ENCODE measurements around the gene OR6B3.

The OR6B3 gene

DNA sequence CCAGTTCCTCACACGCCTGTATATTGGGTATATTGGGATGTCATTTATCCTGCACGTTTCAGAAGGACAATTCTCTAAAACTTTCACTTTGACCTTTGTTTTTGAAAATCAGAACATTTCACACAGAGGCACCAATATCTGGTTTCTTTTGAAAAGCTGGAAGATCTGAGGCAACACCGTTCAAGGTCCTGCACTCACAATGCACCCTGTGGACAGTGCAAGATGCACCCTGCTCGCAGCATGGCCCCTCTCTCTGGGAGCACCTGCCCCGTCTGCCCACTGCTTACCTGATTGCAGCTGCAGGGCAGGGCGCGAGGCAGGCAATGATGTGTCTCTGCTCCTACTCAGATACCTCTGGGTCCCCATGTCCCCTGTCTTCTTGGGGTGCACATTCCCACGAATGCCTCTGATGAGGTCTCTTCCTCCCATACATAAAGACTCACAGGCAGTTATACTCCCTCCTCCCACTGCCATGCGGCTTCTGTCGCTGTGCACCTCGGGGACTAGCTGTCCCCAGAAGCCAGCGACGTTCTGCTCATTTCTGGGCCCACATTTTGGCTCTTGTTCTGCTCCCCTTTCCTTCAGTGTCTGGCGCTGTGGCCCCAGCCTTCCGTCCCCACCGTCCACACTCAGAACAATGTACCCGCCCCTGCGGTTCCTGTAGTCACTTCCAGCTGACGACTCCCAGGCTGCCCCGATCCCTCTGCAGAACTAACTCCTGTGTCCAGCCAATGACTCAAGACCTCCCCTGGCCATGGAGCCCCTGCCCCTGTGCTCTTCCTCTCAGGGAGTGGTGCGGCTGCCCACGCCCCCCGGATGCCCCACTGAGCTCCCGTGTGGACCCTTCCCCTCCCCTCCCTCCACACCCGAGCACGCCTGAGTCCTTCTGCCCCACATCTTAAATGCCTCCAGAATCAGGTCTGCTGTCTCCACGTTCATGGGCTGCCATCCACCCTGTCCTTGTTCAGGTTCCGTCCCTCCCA is at the start of gene OR6B3:
OR6B3 (minus strand) TSS at position 349 of the 983 bp plus-strand sequence.
- in situ Hi-C loops (cut with MboI; ENCODE audit: low sequenced_read_pairs) = no loop called here

DNA sequence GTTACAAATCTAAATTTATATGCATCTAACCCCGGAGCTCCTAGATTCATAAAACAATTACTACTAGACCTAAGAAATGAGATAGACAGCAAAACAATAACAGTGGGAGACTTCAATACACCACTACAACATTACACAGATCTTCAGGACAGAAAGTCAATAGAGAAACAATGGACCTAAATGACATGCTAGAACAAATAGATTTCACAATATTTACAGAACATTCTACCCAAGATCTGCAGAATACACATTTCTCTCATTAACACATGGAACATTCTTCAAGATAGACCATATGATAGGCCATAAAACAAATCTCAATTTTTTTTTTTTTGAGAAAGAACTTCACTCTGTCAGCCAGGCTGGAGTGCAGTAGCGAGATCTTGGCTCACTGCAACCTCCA is 45.0 kb upstream of the OR6B3 start:
- in situ Hi-C loops (cut with MboI; ENCODE audit: low sequenced_read_pairs) = no loop called here

DNA sequence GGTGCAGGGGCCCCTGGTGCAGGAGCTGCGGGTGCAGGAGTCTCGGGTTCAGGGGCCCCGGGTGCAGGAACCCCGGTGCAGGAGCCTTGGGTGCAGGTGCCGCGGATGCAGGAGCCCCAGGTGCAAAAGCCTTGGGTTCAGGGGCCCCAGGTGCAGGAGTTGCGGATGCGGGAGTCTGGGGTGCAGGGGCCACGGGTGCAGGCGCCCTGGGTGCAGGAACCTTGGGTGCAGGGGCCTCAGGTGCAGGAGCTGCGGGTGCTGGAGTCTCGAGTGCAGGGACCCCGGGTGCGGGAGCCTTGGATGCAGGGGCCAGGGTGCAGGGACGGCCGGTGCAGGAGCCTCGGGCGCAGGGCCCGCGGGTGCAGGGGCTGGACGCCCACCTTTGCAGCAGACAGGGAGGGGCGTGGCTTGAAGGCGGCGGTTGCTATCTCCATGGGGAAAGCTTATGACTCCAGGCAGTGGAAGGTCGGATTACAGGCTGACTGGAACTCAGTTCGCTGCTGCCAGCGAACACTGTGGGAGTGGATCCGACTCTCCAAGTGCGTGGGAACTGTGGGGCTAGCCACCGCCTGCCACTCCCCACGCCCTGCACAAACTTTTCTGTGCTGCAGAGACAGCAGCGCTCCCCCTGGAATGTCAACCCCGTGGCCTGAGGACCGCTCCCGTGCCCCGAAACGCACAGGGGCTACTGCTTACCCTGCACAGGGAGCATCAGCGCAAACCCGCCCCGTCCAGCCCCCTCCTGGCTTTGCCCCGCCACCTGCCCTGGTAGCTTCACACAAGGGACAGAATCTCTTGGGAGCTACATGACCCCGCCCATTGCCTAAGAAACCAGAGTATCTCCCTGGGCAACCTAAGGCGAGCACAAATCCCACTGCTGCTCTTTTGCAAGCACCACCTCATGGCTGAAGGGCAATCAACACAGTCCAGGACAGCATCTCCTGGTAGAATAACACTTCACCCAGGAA is 42.5 kb upstream of the OR6B3 start:
- in situ Hi-C loops (cut with MboI; ENCODE audit: low sequenced_read_pairs) = no loop called here

DNA sequence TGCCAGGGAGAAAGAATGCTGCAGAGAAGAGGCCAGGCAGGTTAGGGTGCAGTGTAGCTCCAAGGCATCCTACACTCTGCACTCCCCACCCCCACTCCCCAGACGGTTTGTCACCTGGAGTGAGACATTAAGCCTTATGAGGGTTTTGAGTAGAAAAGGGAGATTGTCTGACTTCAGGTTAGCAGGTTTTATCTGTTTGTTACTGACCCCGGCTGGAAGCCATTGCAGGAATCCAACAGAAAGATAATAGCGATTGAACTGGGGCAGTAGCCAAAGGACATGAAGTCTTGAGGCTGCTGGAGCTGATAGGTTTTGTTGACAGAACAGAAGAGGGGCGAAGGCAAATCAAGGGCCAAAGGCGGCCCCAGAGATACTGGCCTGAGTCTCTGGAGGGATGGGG is 36.0 kb upstream of the OR6B3 start:
- in situ Hi-C loops (cut with MboI; ENCODE audit: low sequenced_read_pairs) = no loop called here

DNA sequence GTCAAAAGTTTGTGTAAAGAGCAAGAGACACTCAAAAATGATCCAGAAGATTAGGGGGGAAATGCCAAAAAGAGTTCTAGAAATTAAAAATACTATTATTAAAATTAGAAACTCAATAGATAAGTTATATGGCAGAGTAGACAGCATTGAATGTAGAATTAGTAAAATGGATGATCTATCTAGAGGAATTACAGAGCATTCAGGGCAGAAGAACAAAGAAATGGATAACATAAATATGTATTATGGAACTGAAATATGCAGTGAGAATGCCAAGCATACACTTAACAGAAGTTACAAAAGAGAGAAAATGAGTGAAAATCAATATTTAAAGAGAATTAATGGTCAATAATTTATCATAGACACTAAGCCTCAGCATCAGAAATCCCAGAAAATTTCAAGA is 33.2 kb upstream of the OR6B3 start:
- in situ Hi-C loops (cut with MboI; ENCODE audit: low sequenced_read_pairs) = no loop called here

DNA sequence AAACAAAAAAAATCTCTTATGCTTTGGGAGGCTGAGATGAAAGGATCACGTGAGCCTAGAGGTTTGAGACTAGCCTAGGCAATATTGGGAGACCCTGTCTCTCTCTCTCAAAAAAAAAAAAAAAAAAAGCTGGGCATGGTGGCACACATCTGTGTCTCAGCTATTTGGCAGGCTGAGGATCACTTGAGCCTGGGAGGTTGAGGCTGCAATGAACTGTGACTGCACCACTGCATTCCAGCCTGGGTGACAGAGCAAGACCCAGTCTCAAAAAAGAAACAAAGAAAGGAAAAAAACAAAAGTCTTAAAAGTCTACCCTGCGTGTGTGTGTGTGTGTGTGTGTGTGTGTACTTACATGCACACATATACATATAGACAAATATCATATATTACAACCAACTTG is 25.3 kb upstream of the OR6B3 start:
- in situ Hi-C loops (cut with MboI; ENCODE audit: low sequenced_read_pairs) = no loop called here

DNA sequence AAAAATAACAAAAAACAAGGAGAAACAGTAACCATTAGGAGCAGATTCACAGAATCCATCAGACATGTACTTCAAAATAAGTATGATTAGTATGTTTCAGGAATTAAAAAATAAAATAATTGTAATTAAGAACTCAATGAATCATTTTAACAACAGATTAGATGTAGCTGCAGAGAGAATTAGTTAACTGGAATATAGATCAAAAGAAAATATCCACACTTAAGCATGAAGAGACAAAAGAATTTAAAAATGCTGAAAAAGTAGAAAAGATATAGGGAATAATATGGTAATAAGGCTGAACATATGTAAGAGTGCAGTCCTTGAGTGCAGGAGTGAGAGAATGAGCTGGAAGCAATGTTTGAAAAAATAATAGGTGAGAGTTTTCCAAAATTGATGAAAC is 24.1 kb upstream of the OR6B3 start:
- in situ Hi-C loops (cut with MboI; ENCODE audit: low sequenced_read_pairs) = no loop called here

DNA sequence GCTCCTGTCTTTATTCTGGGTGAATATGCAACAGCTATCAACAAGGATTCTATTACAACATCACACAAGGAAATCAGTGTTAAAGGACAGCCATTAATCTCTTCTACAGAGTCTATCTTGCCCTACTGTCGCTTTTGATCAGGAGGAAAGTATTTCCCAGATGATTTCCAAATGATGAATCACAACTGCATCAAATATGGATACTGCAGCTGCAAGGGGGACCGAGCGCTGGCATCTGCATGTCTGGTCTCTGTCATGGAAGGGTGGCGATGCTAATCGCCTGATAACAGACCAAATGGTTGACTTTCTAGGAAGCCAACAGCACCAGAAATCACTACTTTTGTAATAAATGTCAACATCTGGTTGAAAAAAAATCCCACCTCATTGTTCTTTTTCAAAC is 21.2 kb upstream of the OR6B3 start:
- in situ Hi-C loops (cut with MboI; ENCODE audit: low sequenced_read_pairs) = no loop called here

DNA sequence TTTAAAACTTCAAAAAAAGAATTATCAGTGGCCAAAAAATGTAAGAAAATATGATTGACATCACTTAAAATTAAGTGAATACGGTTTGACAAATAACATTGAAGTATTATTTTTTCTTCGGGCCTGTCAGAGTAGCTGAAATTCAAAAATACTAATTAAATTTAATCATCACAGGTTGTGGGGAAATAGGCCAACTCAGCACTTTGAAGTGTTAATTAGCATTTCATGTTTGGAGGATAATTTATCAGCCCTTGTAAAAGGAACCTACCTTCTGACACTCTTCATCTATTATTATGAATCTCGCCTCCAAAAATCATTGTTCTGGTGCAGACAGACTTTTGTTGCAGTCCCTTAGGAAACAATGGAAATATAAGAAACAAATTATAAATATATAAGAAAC is 17.6 kb upstream of the OR6B3 start:
- in situ Hi-C loops (cut with MboI; ENCODE audit: low sequenced_read_pairs) = no loop called here

DNA sequence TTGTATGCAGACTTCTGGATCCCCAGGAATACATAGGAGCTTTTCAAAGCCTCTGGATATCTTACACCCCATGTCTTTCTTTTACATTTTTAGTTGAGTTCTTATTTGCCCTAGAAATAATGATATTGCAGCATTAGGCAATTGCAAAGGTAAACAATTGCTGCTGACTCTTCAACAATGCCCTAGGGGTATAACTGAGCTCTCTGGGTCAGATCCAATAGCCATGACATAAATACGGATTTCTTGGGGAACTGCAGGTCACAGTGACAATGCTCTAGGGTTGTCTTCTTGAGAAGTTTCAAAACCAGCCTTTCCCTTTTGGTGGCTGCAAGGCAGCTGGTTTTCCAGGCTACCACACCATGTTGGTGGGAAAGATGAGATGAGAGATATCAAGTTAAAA is 16.5 kb upstream of the OR6B3 start:
- in situ Hi-C loops (cut with MboI; ENCODE audit: low sequenced_read_pairs) = no loop called here

DNA sequence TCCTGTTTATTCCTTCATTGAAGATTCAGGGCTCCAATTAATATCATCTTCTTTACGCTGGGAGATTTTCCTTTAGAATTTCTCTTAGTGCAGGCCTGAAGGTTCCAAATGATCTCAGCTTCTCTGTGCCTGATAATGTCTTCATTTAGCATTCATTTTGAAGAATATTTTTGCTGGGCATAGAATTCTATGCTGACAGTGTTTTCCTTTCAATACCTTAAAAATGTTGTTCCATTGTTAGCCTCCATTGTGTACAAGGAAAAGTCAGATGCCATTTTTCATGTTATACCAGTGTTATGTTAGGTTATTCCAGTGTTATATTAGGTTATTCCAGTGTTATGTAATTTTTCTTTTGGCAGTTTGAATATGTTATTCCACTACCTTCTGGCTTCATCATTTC is 14.9 kb upstream of the OR6B3 start:
- in situ Hi-C loops (cut with MboI; ENCODE audit: low sequenced_read_pairs) = no loop called here

DNA sequence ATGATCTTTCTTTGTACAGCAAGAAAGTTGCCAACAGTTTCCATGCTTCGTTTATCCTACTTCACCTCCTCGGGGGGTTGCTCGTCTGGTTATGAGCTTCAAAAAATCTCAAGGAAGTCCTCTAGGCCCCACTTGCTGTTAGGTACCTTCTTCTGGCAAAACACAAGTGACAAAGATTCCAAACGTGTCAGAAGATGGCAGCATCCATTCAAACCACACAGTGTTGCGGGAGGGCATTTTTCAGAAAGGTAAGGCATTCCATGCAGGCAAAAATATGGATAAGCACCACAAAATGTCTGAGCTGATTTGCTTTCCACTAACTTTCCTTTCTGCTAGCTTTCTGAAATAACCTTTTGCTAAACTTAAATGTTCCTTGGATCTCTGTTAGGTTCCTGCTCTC is 13.2 kb upstream of the OR6B3 start:
- in situ Hi-C loops (cut with MboI; ENCODE audit: low sequenced_read_pairs) = no loop called here

DNA sequence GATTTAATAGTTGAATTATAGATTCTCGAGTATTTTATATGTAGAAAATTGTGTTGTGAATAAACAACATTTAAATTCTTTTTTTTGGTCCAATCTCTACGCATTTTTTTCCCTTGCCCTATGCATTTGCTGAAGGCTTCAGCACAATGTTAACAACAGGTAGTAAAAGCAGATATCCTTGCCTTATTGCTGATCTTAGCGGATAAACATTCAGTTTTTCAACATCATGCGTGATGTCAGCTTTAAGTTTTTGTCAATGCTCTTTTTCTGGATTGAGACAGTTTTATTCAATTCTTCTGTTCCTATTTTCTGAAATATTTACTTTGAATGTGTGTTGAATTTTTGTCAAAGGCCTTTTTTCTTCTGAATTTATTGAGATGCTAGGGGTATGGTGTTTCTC is 11.6 kb upstream of the OR6B3 start:
- in situ Hi-C loops (cut with MboI; ENCODE audit: low sequenced_read_pairs) = no loop called here

DNA sequence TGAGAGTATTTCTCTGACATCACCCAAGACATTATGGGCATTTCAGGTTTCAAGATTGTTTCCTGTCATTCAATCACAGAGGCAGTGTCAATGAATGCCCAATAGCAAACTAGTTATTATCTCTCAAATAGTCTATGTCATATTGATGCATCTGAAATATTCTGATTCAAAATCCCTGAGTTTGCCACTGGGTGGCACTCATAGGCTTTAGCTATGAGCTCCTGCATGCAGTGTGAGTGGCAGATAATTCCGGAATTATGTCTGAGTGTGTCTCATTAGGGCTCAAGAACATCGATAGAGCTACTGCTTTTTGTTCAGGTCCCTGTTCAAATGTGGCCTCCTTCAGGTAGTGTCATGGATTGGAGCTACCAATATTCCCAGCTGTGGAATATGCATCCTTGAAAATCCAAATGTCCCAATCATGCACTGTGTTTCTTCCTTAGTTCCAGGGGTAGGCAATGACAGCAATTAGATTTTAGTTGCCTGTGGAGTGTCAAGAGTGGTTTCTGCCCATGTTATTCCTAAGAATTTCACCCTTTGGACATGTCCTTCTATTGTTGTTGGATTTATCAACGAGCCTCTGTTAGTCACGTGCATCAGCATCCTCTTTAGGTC is 7.8 kb upstream of the OR6B3 start:
- in situ Hi-C loops (cut with MboI; ENCODE audit: low sequenced_read_pairs) = no loop called here

DNA sequence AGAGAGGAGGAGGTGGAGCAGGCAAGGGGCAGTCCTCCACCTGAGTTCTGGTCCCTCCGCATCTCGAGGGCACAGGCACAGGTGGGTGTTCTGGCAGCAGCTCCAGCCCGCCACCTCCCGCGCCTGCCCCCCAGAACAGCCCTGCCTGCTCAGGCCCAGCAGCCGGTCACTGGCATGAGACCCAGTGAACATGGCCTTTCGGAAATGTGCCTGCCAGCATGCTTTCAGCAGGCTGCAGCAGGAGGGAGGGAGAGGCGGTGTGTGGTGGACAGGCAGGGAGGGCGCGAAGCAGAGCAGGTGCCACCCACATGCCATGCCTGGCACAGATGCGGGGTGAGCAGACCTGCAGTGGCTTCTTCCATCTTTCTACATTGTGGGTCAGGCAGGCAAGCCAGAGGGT is 3.4 kb upstream of the OR6B3 start:
- in situ Hi-C loops (cut with MboI; ENCODE audit: low sequenced_read_pairs) = no loop called here

DNA sequence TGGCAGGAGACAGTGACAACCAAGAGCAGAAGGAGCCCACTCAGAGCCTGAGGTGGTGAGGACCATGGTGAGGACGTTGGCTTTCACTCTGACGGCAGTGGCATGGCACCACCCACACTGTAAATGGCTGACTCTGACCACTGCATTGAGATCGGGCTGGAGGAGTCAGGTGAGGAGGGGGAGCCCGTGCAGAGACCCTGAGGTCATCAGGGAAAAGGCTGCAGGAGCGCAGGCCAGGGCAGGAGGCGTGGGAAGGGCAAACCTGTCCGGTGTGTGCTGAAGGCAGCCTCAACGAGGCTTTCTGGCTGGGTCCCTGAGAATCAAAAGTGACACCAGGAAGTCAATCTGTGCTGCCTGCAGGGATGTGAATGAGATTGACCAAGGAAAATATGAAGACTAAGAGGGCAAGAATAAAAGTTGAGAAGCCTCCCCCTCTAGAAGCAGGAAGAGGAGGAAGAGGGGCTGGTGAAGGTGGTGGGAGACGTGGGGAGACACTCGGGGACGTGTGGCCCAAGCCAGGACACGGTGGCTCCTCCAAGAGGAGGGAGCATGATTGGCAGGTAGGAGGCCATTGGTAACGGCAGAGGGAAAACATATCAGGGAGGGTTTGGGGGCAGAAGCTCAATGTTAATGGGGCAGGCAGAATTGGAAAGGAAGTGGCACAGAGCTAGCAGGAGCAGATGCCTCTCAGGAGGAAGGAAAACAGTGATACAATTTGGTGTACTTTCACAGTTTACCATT is 2.0 kb upstream of the OR6B3 start:
- in situ Hi-C loops (cut with MboI; ENCODE audit: low sequenced_read_pairs) = no loop called here

DNA sequence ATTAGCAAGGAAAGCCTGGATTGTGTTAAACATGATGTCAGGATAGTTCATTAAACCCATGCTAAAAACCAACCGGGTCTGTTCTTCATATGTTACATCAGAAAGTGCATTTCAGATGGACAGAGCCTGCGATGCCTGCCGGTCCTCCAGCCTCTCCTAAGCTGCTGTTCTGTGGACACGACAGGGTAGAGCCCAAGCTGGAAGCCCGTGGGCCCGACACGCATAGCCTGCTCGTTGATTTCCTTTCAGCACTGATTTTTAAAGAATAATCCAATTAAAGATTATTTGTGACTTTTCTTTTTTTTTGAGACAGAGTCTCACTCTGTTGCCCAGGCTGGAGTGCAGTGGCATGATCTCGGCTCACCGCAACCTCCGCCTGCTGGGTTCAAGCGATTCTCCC is 797 bp downstream of the OR6B3 start:
- in situ Hi-C loops (cut with MboI; ENCODE audit: low sequenced_read_pairs) = no loop called here

DNA sequence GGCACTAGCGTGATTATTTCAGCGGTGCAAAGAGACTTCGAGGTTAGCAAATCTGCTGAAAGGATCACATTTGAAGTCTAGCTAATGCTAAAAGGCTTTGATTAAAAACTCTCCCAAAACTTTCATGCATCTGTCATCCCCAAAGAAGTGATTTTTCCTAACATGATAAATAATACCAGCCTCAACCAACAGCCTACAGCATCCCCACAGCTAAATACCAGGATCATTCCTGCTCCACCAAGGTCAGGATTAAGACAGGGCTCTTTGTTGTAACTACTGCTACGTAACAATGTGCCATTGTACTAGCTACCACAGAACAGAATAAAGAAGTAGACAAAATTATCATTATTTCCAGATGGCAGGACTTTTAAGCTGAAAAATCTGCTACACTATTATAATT is 1.6 kb downstream of the OR6B3 start:
- in situ Hi-C loops (cut with MboI; ENCODE audit: low sequenced_read_pairs) = no loop called here

DNA sequence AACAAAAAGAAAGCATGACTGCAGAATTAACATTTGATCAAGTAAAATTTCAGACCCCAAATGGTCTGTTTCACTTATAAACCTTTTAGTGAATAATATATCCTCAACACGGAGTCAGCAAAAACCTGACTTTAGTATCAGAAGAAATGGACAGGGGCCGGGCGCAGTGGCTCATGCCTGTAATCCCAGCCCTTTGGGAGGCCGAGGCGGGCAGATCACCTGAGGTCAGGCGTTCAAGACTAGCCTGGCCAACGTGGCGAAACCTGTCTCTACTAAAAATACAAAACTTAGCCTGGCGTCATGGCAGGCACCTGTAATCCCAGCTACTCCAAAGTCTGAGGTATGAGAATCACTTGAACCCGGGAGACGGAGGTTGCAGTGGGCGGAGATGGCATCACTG is 3.0 kb downstream of the OR6B3 start:
- in situ Hi-C loops (cut with MboI; ENCODE audit: low sequenced_read_pairs) = no loop called here

DNA sequence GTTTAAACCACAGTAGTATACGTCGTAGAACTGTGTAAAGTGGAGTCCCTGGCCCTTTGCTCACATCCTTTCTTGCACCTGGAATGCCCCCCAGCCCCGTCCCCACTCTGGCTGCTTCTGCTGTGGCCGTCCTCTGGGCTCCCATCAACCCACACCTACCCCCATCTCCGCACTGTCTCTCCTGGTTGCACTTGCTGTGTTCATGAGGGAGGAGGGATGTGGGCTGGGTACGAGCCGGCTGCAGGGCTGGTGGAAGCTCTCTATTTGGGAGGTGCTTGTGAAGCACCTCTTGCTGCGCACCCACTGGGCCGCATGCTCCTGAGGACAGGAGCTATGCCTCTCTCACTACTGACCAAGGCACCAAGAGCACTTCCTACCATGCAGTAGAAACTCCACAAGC is 5.1 kb downstream of the OR6B3 start:
- in situ Hi-C loops (cut with MboI; ENCODE audit: low sequenced_read_pairs) = no loop called here

DNA sequence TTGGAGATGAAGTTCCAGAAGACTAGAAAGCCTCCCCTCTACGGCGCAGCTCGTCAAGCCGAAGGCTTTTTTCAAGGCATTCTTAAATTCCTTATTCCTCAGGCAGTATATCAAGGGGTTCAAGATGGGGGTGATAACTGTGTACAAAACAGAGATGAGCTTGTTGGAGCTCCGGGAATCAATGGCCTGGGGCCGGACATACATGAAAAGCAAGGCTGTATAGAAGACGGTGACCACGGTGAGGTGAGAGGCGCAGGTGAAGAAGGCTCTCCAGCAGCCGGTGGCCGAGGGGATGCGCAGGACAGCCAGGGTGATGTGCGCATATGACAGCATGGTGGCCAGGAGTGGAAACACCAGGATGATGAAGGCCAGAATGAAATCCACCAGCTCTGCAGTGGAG is 8.2 kb downstream of the OR6B3 start:
- in situ Hi-C loops (cut with MboI; ENCODE audit: low sequenced_read_pairs) = no loop called here
